Measurements from ENCODE around the gene HK1.

HK1 gene

GRCh38 chr10:69317626-69318105 lies 39.4 kb downstream of the HK1 start:
- TF ChIP-seq, protein P1, sequence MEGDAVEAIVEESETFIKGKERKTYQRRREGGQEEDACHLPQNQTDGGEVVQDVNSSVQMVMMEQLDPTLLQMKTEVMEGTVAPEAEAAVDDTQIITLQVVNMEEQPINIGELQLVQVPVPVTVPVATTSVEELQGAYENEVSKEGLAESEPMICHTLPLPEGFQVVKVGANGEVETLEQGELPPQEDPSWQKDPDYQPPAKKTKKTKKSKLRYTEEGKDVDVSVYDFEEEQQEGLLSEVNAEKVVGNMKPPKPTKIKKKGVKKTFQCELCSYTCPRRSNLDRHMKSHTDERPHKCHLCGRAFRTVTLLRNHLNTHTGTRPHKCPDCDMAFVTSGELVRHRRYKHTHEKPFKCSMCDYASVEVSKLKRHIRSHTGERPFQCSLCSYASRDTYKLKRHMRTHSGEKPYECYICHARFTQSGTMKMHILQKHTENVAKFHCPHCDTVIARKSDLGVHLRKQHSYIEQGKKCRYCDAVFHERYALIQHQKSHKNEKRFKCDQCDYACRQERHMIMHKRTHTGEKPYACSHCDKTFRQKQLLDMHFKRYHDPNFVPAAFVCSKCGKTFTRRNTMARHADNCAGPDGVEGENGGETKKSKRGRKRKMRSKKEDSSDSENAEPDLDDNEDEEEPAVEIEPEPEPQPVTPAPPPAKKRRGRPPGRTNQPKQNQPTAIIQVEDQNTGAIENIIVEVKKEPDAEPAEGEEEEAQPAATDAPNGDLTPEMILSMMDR (IDR thresholded peaks at IDR 0.05), result no peak
- H3K4me3 Mint-ChIP-seq, result peak overlapping the region; percentile 60
- H3K27ac Mint-ChIP-seq, result no peak overlapping the region
- H3K27me3 Mint-ChIP-seq (ENCODE audit: low read depth, poor library complexity), result peaks cover 7% of the 10 kb centered on the region
- H3K4me1 Mint-ChIP-seq, result peaks cover 64% of the 10 kb centered on the region
- H3K9me3 Mint-ChIP-seq, result no peaks in the 10 kb centered on the region
- no peaks in the 10 kb centered on the region for H3K36me3 Mint-ChIP-seq (ENCODE audit: low read depth)
- no peak for DNase-seq

GRCh38 chr10:69318106-69318866 lies 40.0 kb downstream of the HK1 start:
- Mint-ChIP-seq H3K4me3 (peak overlapping the region; percentile 97), H3K27me3 (ENCODE audit: low read depth, poor library complexity) (peaks cover 7% of the 10 kb centered on the region), H3K36me3 (ENCODE audit: low read depth) (no peaks in the 10 kb centered on the region), H3K4me1 (peaks cover 60% of the 10 kb centered on the region), H3K27ac (no peak overlapping the region), H3K9me3 (no peaks in the 10 kb centered on the region)
- TF ChIP-seq, protein P1 (IDR thresholded peaks at IDR 0.05), result no peak
- DNase-seq, result peak; percentile 93

- Mint-ChIP-seq H3K4me3 (peak overlapping the region; percentile 97), H3K9me3 (no peaks in the 10 kb centered on the region), H3K27ac (peak overlapping the region; percentile 59), H3K36me3 (ENCODE audit: low read depth) (no peaks in the 10 kb centered on the region), H3K27me3 (ENCODE audit: low read depth, poor library complexity) (peaks cover 7% of the 10 kb centered on the region), H3K4me1 (peaks cover 67% of the 10 kb centered on the region)
- DNase-seq, result peak; percentile 61
- TF ChIP-seq, protein P1 (IDR thresholded peaks at IDR 0.05), result no peak
Observed at GRCh38 chr10:69318867-69319727, 40.8 kb downstream of the HK1 start.

GRCh38 chr10:69319841-69320316 lies 41.6 kb downstream of the HK1 start:
- TF ChIP-seq, protein P1 (IDR thresholded peaks at IDR 0.05), result no peak
- H3K36me3 Mint-ChIP-seq (ENCODE audit: low read depth), result no peaks in the 10 kb centered on the region
- no peak overlapping the region for H3K27ac Mint-ChIP-seq
- H3K9me3 Mint-ChIP-seq, result no peaks in the 10 kb centered on the region
- H3K4me3 Mint-ChIP-seq, result peak overlapping the region; percentile 97
- H3K4me1 Mint-ChIP-seq, result peaks cover 73% of the 10 kb centered on the region
- DNase-seq, result no peak
- H3K27me3 Mint-ChIP-seq (ENCODE audit: low read depth, poor library complexity), result peaks cover 7% of the 10 kb centered on the region

DNA sequence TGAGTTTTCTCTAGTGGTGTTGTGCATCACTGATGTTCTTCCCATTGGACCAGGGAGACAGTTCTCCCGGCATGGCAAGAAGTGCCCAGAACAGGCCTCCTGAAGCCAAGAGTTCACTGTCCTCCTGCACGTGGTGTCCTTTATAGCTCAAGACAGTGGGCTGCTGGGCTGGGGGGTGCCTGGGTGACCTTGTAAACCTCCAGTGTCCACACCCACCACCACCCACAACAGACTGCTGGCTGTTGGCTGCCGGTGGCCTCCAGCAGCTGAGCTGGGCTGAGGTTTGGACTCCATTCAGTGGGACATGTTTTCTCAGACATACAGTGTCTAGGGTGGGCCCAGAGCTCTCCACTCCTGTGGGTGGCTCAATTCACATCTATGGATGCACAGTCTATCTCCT lies 42.2 kb downstream of the HK1 start:
- TF ChIP-seq, protein P1 (IDR thresholded peaks at IDR 0.05), result no peak
- Mint-ChIP-seq H3K9me3 (no peaks in the 10 kb centered on the region), H3K27me3 (ENCODE audit: low read depth, poor library complexity) (peaks cover 7% of the 10 kb centered on the region), H3K4me3 (peak overlapping the region; percentile 70), H3K4me1 (peaks cover 68% of the 10 kb centered on the region), H3K36me3 (ENCODE audit: low read depth) (no peaks in the 10 kb centered on the region), H3K27ac (no peak overlapping the region)
- DNase-seq, result no peak
